SK-N-SH (cell line): ENCODE results near the gene PIN1. TPM values are rescaled to one million over a fixed set of nuclear protein-coding genes. Genes with fewer than 3 reads are reported as not detected.

Experiments used
- CTCF ChIA-PET: fragments of 300-600, 350-600 bp; formaldehyde crosslinking; extraction: SDS; loops from one replicate; lab custom pipeline; 2021; lab: Yijun Ruan, JAX
- POLR2A ChIA-PET: fragments of 350-600 bp; sonication (Branson Sonifier 250); formaldehyde crosslinking; extraction: SDS; loops from one replicate; lab custom pipeline; 2020; ENCODE audit warnings: antibody characterized with exemption, inconsistent platforms; lab: Yijun Ruan, JAX
- DNase-seq: peaks from one replicate; pipeline ENCODE4 v3.0.0; 2012
- H2AFZ ChIP-seq: fragments of 200-600 bp; sonication (generic); 2 replicates; pipeline ENCODE4 v1.8.1; 2016; ENCODE audit warnings: antibody characterized with exemption, mild to moderate bottlenecking, low read depth
- H3F3A ChIP-seq: fragments of 200-600 bp; sonication (generic); replicated peaks from 2 replicates; pipeline ENCODE3; 2016; ENCODE audit warnings: antibody characterized with exemption, mild to moderate bottlenecking; ENCODE audit not compliant: insufficient read depth
- H3K27ac ChIP-seq, 2 experiments: fragments of 200-500 bp in 1 of 2; fragments of 200-600 bp in 1 of 2; sonication (Bioruptor generic) in 1 of 2; sonication (generic), shearing (Covaris generic) in 1 of 2; 2 replicates each; pipeline versions ENCODE4 v1.5.1 to v1.6.1; 2014 to 2016; ENCODE audit warnings: low read depth in 2 of 2, inconsistent platforms in 1 of 2, low read length in 1 of 2, mild to moderate bottlenecking in 1 of 2, mixed read lengths in 1 of 2
- H3K27me3 ChIP-seq: fragments of 200-600 bp; sonication (generic), shearing (Covaris generic); 2 replicates; pipeline ENCODE4 v1.6.1; 2016; ENCODE audit warnings: mixed run types; ENCODE audit not compliant: insufficient read depth
- H3K36me3 ChIP-seq, 2 experiments: fragments of 200-500 bp in 1 of 2; fragments of 200-600 bp in 1 of 2; sonication (Bioruptor generic) in 1 of 2; sonication (generic) in 1 of 2; replicated peaks in 1 of 2; 2 replicates each; pipeline versions ENCODE3 to v1.5.1; 2014 to 2016; ENCODE audit warnings: low read length in 1 of 2, mild to moderate bottlenecking in 1 of 2; ENCODE audit not compliant: insufficient read depth in 2 of 2, control insufficient read depth in 1 of 2
- H3K4me1 ChIP-seq, 2 experiments: fragments of 200-500 bp in 1 of 2; fragments of 200-600 bp in 1 of 2; sonication (Bioruptor generic) in 1 of 2; sonication (generic), shearing (Covaris generic) in 1 of 2; 2 replicates each; pipeline versions ENCODE4 v1.5.1 to v1.6.1; 2014 to 2016; ENCODE audit warnings: low read depth in 1 of 2, low read length in 1 of 2, mixed run types in 1 of 2; ENCODE audit not compliant: insufficient read depth in 2 of 2, control insufficient read depth in 1 of 2
- H3K4me2 ChIP-seq: fragments of 200-600 bp; sonication (generic), shearing (Covaris generic); 2 replicates; pipeline ENCODE4 v1.6.1; 2017; ENCODE audit warnings: mixed run types
- H3K4me3 ChIP-seq, 2 experiments: fragments of 200-500 bp in 1 of 2; fragments of 200-600 bp in 1 of 2; sonication (Bioruptor generic) in 1 of 2; sonication (generic), shearing (Covaris generic) in 1 of 2; 2 replicates each; pipeline versions ENCODE4 v1.5.1 to v1.8.1; 2014 to 2016; ENCODE audit warnings: low read depth in 2 of 2, inconsistent platforms in 1 of 2, low read length in 1 of 2, mild to moderate bottlenecking in 1 of 2, mixed read lengths in 1 of 2, moderate library complexity in 1 of 2
- H3K79me2 ChIP-seq: fragments of 200-600 bp; sonication (generic); 2 replicates; pipeline ENCODE4 v1.8.1; 2017; ENCODE audit warnings: mild to moderate bottlenecking; ENCODE audit not compliant: insufficient read depth
- H3K9ac ChIP-seq: fragments of 200-600 bp; sonication (generic); 2 replicates; pipeline ENCODE4 v1.6.1; 2017; ENCODE audit warnings: mixed run types
- H3K9me2 ChIP-seq: fragments of 200-600 bp; sonication (generic); 2 replicates; pipeline ENCODE4 v1.6.1; 2017; ENCODE audit warnings: mixed run types
- H3K9me3 ChIP-seq: fragments of 200-600 bp; sonication (generic); 2 replicates; pipeline ENCODE4 v1.6.1; 2017; ENCODE audit warnings: mixed run types, mild to moderate bottlenecking, moderate library complexity
- H4K20me1 ChIP-seq: fragments of 200-600 bp; sonication (generic); 2 replicates; pipeline ENCODE4 v1.6.1; 2017; ENCODE audit warnings: mild to moderate bottlenecking, mixed run types; ENCODE audit not compliant: insufficient read depth
- ELF1 ChIP-seq: IDR thresholded peaks from 2 replicates; pipeline ENCODE4 v1.4.0; 2012
- EP300 ChIP-seq, 2 experiments: IDR thresholded peaks; 2 replicates each; pipeline versions ENCODE4 v1.4.0 to v1.6.1; 2012; ENCODE audit warnings: borderline replicate concordance in 1 of 2, low read depth in 1 of 2, low read length in 1 of 2
- EZH2phosphoT487 ChIP-seq: fragments of 200-600 bp; sonication (generic); IDR thresholded peaks from 2 replicates; pipeline ENCODE4 v1.6.1; 2017; ENCODE audit warnings: low read depth, mixed run types, mild to moderate bottlenecking, antibody characterized with exemption, moderate library complexity, borderline replicate concordance
- FOSL2 ChIP-seq: IDR thresholded peaks from 2 replicates; pipeline ENCODE4 v1.4.0; 2012; ENCODE audit warnings: low read depth, mild to moderate bottlenecking, moderate library complexity, borderline replicate concordance
- GABPA ChIP-seq: IDR thresholded peaks from 2 replicates; pipeline ENCODE4 v1.4.0; 2012; ENCODE audit warnings: low read depth, mild to moderate bottlenecking
- GATA2 ChIP-seq: sonication (generic); formaldehyde crosslinking; IDR thresholded peaks from 2 replicates; pipeline ENCODE4 v1.5.0; 2020; ENCODE audit warnings: mild to moderate bottlenecking, missing genetic modification reagents
- IRF3 ChIP-seq: fragments of 150-350 bp; IDR thresholded peaks from 2 replicates; pipeline ENCODE4 v1.6.1; 2016; ENCODE audit warnings: mild to moderate bottlenecking, low read depth, low read length
- MEF2A ChIP-seq: IDR thresholded peaks from 2 replicates; pipeline ENCODE4 v1.4.0; 2012; ENCODE audit warnings: low read depth, borderline replicate concordance
- MXI1 ChIP-seq: IDR thresholded peaks from 2 replicates; pipeline ENCODE4 v1.6.1; 2012; ENCODE audit warnings: mild to moderate bottlenecking, low read depth, low read length, improper control_type of control experiment
- NFIC ChIP-seq: IDR thresholded peaks from 2 replicates; pipeline ENCODE4 v1.4.0; 2012; ENCODE audit warnings: borderline replicate concordance
- PBX3 ChIP-seq: IDR thresholded peaks from 2 replicates; pipeline ENCODE4; 2012
- POLR2AphosphoS5 ChIP-seq: IDR thresholded peaks from 2 replicates; pipeline ENCODE4 v1.6.1; 2012; ENCODE audit warnings: low read depth, low read length
- RAD21 ChIP-seq: IDR thresholded peaks from 2 replicates; pipeline ENCODE4 v1.6.1; 2012; ENCODE audit warnings: mild to moderate bottlenecking, low read length
- RFX5 ChIP-seq: IDR thresholded peaks from 2 replicates; pipeline ENCODE4 v1.6.1; 2012; ENCODE audit warnings: mild to moderate bottlenecking, improper control_type of control experiment, low read length
- SMC3 ChIP-seq: IDR thresholded peaks from 2 replicates; pipeline ENCODE4 v1.6.1; 2012; ENCODE audit warnings: low read depth, low read length, improper control_type of control experiment
- TAF1 ChIP-seq: IDR thresholded peaks from 2 replicates; pipeline ENCODE4 v1.6.1; 2012; ENCODE audit warnings: low read depth, mild to moderate bottlenecking, low read length, moderate library complexity, borderline replicate concordance
- TCF12 ChIP-seq: IDR thresholded peaks from 2 replicates; pipeline ENCODE4 v1.4.0; 2012
- TEAD4 ChIP-seq: IDR thresholded peaks from 2 replicates; pipeline ENCODE4 v1.4.0; 2012; ENCODE audit warnings: mild to moderate bottlenecking, borderline replicate concordance; ENCODE audit not compliant: insufficient read depth
- USF1 ChIP-seq: IDR thresholded peaks from 2 replicates; pipeline ENCODE4 v1.4.0; 2012; ENCODE audit warnings: low read depth, borderline replicate concordance
- YY1 ChIP-seq: IDR thresholded peaks from 2 replicates; pipeline ENCODE4 v1.4.0; 2012; ENCODE audit warnings: low read depth, mild to moderate bottlenecking
- ZBTB33 ChIP-seq: IDR thresholded peaks from 2 replicates; pipeline ENCODE4 v1.4.0; 2012; ENCODE audit warnings: low read depth, borderline replicate concordance
- WGBS: methylation state at CpG from one replicate; pipeline ENCODE4 v1.1.6; 2017; ENCODE audit warnings: low lambda C conversion rate; 5-methylcytosine and 5-hydroxymethylcytosine counted together
- polyA plus RNA-seq, 3 experiments: library from polyadenylated mRNA; depleted of rRNA; stranded (reverse); fragments of >200 nt; gene quantifications; 2 replicates each; pipeline ENCODE4 v1.2.3, GENCODE V29; 2012

PIN1 gene
- polyA plus RNA-seq, 1 of the 3 experiments (the other 2 are of a cell fraction) = 148 TPM

- TF ChIP-seq RAD21 = no peak
Observed at GRCh38 chr19:9835507-9835949, 410 bp downstream of the PIN1 start (continued).

- peak; percentile 41 for DNase-seq
- Histone ChIP-seq H3F3A (peaks cover 21% of the 10 kb centered on the region), H3K4me3 (peak overlapping the region; percentile 73 to 80), H3K9me2 (no peaks in the 10 kb centered on the region), H3K9ac (peak overlapping the region; percentile 79), H3K27me3 (no peaks in the 10 kb centered on the region), H3K36me3 (peaks cover 8 to 32% of the 10 kb centered on the region in 2 experiments), H3K4me1 (peaks cover 0 to 17% of the 10 kb centered on the region in 2 experiments; a peak in 1 of 4 replicates), H3K4me2 (peak overlapping the region; percentile 98), H4K20me1 (peaks cover 3% of the 10 kb centered on the region; the same call in 1 of the 2 replicates), H3K9me3 (no peaks in the 10 kb centered on the region)
- ChIA-PET CTCF (no interaction called here), POLR2A (no interaction called here)
- 4% methylated on average over 4 of the region's 5 CpGs for WGBS
- TF ChIP-seq GABPA (no peak), PBX3 (no peak), IRF3 (no peak), RFX5 (no peak), MXI1 (no peak)
- TF ChIP-seq, all 33 proteins: peak for 0
- Histone ChIP-seq H2AFZ (no peak overlapping the region), H3K27ac (no peak overlapping the region), H3K79me2 (peaks cover 57% of the 10 kb centered on the region)
Observed at GRCh38 chr19:9836021-9836420, 903 bp downstream of the PIN1 start.

- Histone ChIP-seq H3F3A (peaks cover 11% of the 10 kb centered on the region), H3K36me3 (peaks cover 28 to 31% of the 10 kb centered on the region in 2 experiments), H3K27ac (no peak overlapping the region), H3K4me3 (no peak overlapping the region), H3K9me2 (no peaks in the 10 kb centered on the region), H3K4me2 (no peak overlapping the region), H4K20me1 (peaks cover 3% of the 10 kb centered on the region; the same call in 1 of the 2 replicates), H3K27me3 (no peaks in the 10 kb centered on the region), H2AFZ (no peak overlapping the region), H3K79me2 (peaks cover 38% of the 10 kb centered on the region), H3K9me3 (no peaks in the 10 kb centered on the region), H3K4me1 (peaks cover 0 to 17% of the 10 kb centered on the region in 2 experiments; a peak in 1 of 4 replicates), H3K9ac (no peak overlapping the region)
- POLR2A ChIA-PET = no interaction called here
- no peak for DNase-seq
- CTCF ChIA-PET = interaction anchor here (1.0 to 1.8 kb wide), 3 partner anchors 9 to 189 kb away, joined by 3 to 6 read pairs (median 3); no protein-coding TSS in a partner anchor
- WGBS = 80% methylated on average over 2 of the region's 15 CpGs
- TF ChIP-seq POLR2AphosphoS5 = no peak
- no peak for TF ChIP-seq ELF1
- no peak for TF ChIP-seq SMC3
- TF ChIP-seq MXI1 = no peak
- TF ChIP-seq USF1 = no peak
- TF ChIP-seq GABPA = no peak
- TF ChIP-seq FOSL2 = no peak
- TF ChIP-seq NFIC = no peak
- no peak for TF ChIP-seq ZBTB33
- no peak for TF ChIP-seq IRF3
- TF ChIP-seq MEF2A = no peak
- TF ChIP-seq TAF1 = no peak
- TF ChIP-seq EP300 (IDR thresholded peaks at IDR 0.05; ENCODE audit: borderline replicate concordance in 1 of 2, low read depth in 1 of 2, low read length in 1 of 2) = no peak
- TF ChIP-seq TCF12 = no peak
- TF ChIP-seq EZH2phosphoT487 = no peak
- TF ChIP-seq YY1 = no peak
- TF ChIP-seq GATA2 (CRISPR knock-in tag) = no peak
- TF ChIP-seq TEAD4 = no peak
Observed at GRCh38 chr19:9838324-9838723, 3.2 kb downstream of the PIN1 start.
